Common myeloid progenitor, CD34-positive (primary cell): ENCODE measurements around the gene DIAPH1.

Experiments used
- CTCF ChIA-PET: fragments of 350-600 bp; sonication (Branson Sonifier 250); formaldehyde crosslinking; loops from one replicate; lab custom pipeline; 2021; ENCODE audit warnings: antibody characterized with exemption; lab: Charles Lee
- POLR2A ChIA-PET: fragments of 350-600 bp; sonication (Branson Sonifier 250); formaldehyde crosslinking; loops from one replicate; lab custom pipeline; 2021; ENCODE audit warnings: antibody characterized with exemption; lab: Charles Lee
- DNase-seq, 3 donors: peaks; one replicate each; pipeline versions ENCODE4 v3.0.0 to v3.0.0-alpha.2; 2013
- H3K27ac ChIP-seq, 2 experiments: 1 replicate in 1 of 2; 2 replicates in 1 of 2; pipeline ENCODE4 v1.7.0; 2013; ENCODE audit warnings: inconsistent platforms in 2 of 2, low read length in 2 of 2, mild to moderate bottlenecking in 2 of 2, low read depth in 1 of 2, moderate library complexity in 1 of 2; ENCODE audit not compliant: severe bottlenecking in 2 of 2, insufficient read depth in 1 of 2, poor library complexity in 1 of 2
- H3K27me3 ChIP-seq, 5 experiments: replicated peaks in 2 of 5; 1 replicate in 3 of 5; 2 replicates in 2 of 5; pipeline versions ENCODE4 v1.6.1 to v1.7.0; 2013; ENCODE audit warnings: low read length in 4 of 5, mild to moderate bottlenecking in 2 of 5, moderate library complexity in 2 of 5, inconsistent platforms in 1 of 5; ENCODE audit not compliant: insufficient read depth in 5 of 5, control insufficient read depth in 4 of 5
- H3K36me3 ChIP-seq, 4 experiments: 1 replicate in 2 of 4; 2 replicates in 2 of 4; pipeline versions ENCODE4 v1.6.1 to v1.7.0; 2013; ENCODE audit warnings: low read length in 3 of 4, control low read depth in 1 of 4, mild to moderate bottlenecking in 1 of 4; ENCODE audit not compliant: control insufficient read depth in 4 of 4, insufficient read depth in 4 of 4
- H3K4me1 ChIP-seq, 4 experiments: 1 replicate in 3 of 4; 2 replicates in 1 of 4; pipeline versions ENCODE4 v1.6.1 to v1.7.1; 2013; ENCODE audit warnings: low read length in 3 of 4, mild to moderate bottlenecking in 3 of 4, control low read depth in 1 of 4, inconsistent platforms in 1 of 4, moderate library complexity in 1 of 4; ENCODE audit not compliant: control insufficient read depth in 4 of 4, insufficient read depth in 4 of 4; ENCODE audit errors: control extremely low read depth in 1 of 4
- H3K4me3 ChIP-seq, 7 experiments: 1 replicate in 4 of 7; 2 replicates in 3 of 7; pipeline versions ENCODE4 v1.5.1 to v1.7.0; 2013; ENCODE audit warnings: mild to moderate bottlenecking in 7 of 7, low read length in 6 of 7, moderate library complexity in 6 of 7, inconsistent platforms in 2 of 7, low read depth in 2 of 7, control low read depth in 1 of 7; ENCODE audit not compliant: insufficient read depth in 4 of 7, control insufficient read depth in 1 of 7; ENCODE audit errors: extremely low read depth in 1 of 7
- H3K9me3 ChIP-seq, 5 experiments: 1 replicate in 4 of 5; 2 replicates in 1 of 5; pipeline versions ENCODE4 v1.6.1 to v1.7.1; 2013; ENCODE audit warnings: low read length in 4 of 5, mild to moderate bottlenecking in 2 of 5, inconsistent platforms in 1 of 5, low read depth in 1 of 5, moderate library complexity in 1 of 5; ENCODE audit not compliant: control insufficient read depth in 4 of 5, insufficient read depth in 2 of 5; ENCODE audit errors: control extremely low read depth in 1 of 5
- WGBS: methylation state at CpG from one replicate; pipeline ENCODE4 v1.1.5; 2013; ENCODE audit not compliant: insufficient coverage; 5-methylcytosine and 5-hydroxymethylcytosine counted together

Gene DIAPH1

GRCh38 chr5:141598391-141599345 lies 20.1 kb downstream of the DIAPH1 start:
- Histone ChIP-seq H3K36me3 (peaks cover 0 to 32% (median 7%) of the 10 kb centered on the region in 4 experiments), H3K27me3 (no peaks in the 10 kb centered on the region), H3K4me1 (peaks cover under 1 to 19% (median 3%) of the 10 kb centered on the region in 4 experiments), H3K4me3 (no peak overlapping the region), H3K9me3 (peaks cover 0 to 14% (median 2%) of the 10 kb centered on the region in 5 experiments), H3K27ac (no peak overlapping the region)
- ChIA-PET POLR2A (interaction anchor here (0.5 to 1.3 kb wide), 3 partner anchors 11 to 894 kb away, joined by 3 to 6 read pairs (median 4); no protein-coding TSS in a partner anchor), CTCF (interaction anchor here (0.9 to 9.0 kb wide), 12 partner anchors 8 to 38 kb away, joined by 3 to 88 read pairs (median 4); partner anchors contain the start of genes DIAPH1, HDAC3 and RELL2)
- DNase-seq = peak in 1 of 3 donors; percentile 24
- WGBS = no CpG with 5 or more reads among the region's 3 CpGs

GRCh38 chr5:141597814-141598213 lies 21.0 kb downstream of the DIAPH1 start:
- no peak overlapping the region for H3K4me3 ChIP-seq
- WGBS = 94% methylated on average over 2 of the region's 2 CpGs
- peaks cover 0 to 19% (median 5%) of the 10 kb centered on the region in 4 experiments for H3K4me1 ChIP-seq
- peaks cover 0 to 27% (median 10%) of the 10 kb centered on the region in 4 experiments for H3K36me3 ChIP-seq
- CTCF ChIA-PET = interaction anchor here (0.9 to 9.0 kb wide), 10 partner anchors 10 to 38 kb away, joined by 3 to 88 read pairs (median 4); partner anchors contain the start of genes DIAPH1, HDAC3 and RELL2
- no peaks in the 10 kb centered on the region for H3K27me3 ChIP-seq
- POLR2A ChIA-PET = interaction anchor here (1.3 kb wide), 1 partner anchor 22 kb away, joined by 4 read pairs; no protein-coding TSS in a partner anchor
- H3K27ac ChIP-seq = no peak overlapping the region
- H3K9me3 ChIP-seq = peaks cover 0 to 9% (median 2%) of the 10 kb centered on the region in 5 experiments
- no peak for DNase-seq

GRCh38 chr5:141597394-141597793 lies 21.4 kb downstream of the DIAPH1 start:
- H3K4me3 ChIP-seq = no peak overlapping the region
- no peaks in the 10 kb centered on the region for H3K27me3 ChIP-seq
- peaks cover 0 to 7% (median 2%) of the 10 kb centered on the region in 5 experiments for H3K9me3 ChIP-seq
- H3K36me3 ChIP-seq = peaks cover 0 to 25% (median 9%) of the 10 kb centered on the region in 4 experiments
- 85% methylated on average over 2 of the region's 2 CpGs for WGBS
- CTCF ChIA-PET = interaction anchor here (1.1 to 9.0 kb wide), 4 partner anchors 10 to 30 kb away, joined by 3 to 88 read pairs (median 4); partner anchors contain the start of gene DIAPH1
- DNase-seq = no peak
- POLR2A ChIA-PET = interaction anchor here (1.3 kb wide), 1 partner anchor 22 kb away, joined by 4 read pairs; no protein-coding TSS in a partner anchor
- no peak overlapping the region for H3K27ac ChIP-seq
- H3K4me1 ChIP-seq = peaks cover 0 to 21% (median 6%) of the 10 kb centered on the region in 4 experiments

- Histone ChIP-seq H3K4me1 (peaks cover 0 to 24% (median 7%) of the 10 kb centered on the region in 4 experiments), H3K4me3 (no peak overlapping the region), H3K27ac (no peak overlapping the region), H3K27me3 (no peaks in the 10 kb centered on the region), H3K36me3 (peaks cover 0 to 24% (median 9%) of the 10 kb centered on the region in 4 experiments), H3K9me3 (peaks cover 0 to 7% (median 2%) of the 10 kb centered on the region in 5 experiments)
- ChIA-PET CTCF (interaction anchor here (0.7 to 9.0 kb wide), 2 partner anchors 22 to 35 kb away, joined by 3 to 88 read pairs; partner anchors contain the start of gene DIAPH1), POLR2A (no interaction called here)
- no peak for DNase-seq
- no CpG with 5 or more reads among the region's 1 CpG for WGBS
Observed at GRCh38 chr5:141596867-141597266, 21.9 kb downstream of the DIAPH1 start.

GRCh38 chr5:141590127-141590526 lies 28.7 kb downstream of the DIAPH1 start:
- H3K4me1 ChIP-seq = peaks cover 0 to 18% (median 10%) of the 10 kb centered on the region in 4 experiments
- peaks cover 16 to 51% (median 21%) of the 10 kb centered on the region in 4 experiments for H3K36me3 ChIP-seq
- no peaks in the 10 kb centered on the region for H3K9me3 ChIP-seq
- H3K4me3 ChIP-seq = no peak overlapping the region
- 100% methylated on average over 1 of the region's 2 CpGs for WGBS
- POLR2A ChIA-PET = no interaction called here
- DNase-seq = peak in 2 of 3 donors; percentile 53 to 61
- no peak overlapping the region for H3K27ac ChIP-seq
- H3K27me3 ChIP-seq = no peaks in the 10 kb centered on the region
- CTCF ChIA-PET = interaction anchor here (0.9 to 8.4 kb wide), 6 partner anchors 9 to 40 kb away, joined by 4 to 281 read pairs (median 16); partner anchors contain the start of gene DIAPH1

- H3K4me1 ChIP-seq = peaks cover 0 to 13% (median 3%) of the 10 kb centered on the region in 4 experiments
- no peaks in the 10 kb centered on the region for H3K9me3 ChIP-seq
- no peak overlapping the region for H3K27ac ChIP-seq
- H3K4me3 ChIP-seq = no peak overlapping the region
- no peak for DNase-seq
- peaks cover 25 to 77% (median 40%) of the 10 kb centered on the region in 4 experiments for H3K36me3 ChIP-seq
- ChIA-PET POLR2A (no interaction called here), CTCF (interaction anchor here (1.0 to 2.0 kb wide), 2 partner anchors 31 to 34 kb away, joined by 5 to 6 read pairs; no protein-coding TSS in a partner anchor)
- no peaks in the 10 kb centered on the region for H3K27me3 ChIP-seq
- WGBS = 83% methylated on average over 1 of the region's 1 CpG
Observed at GRCh38 chr5:141586246-141586645, 32.6 kb downstream of the DIAPH1 start.
